NOMO-1 (cell line): ENCODE results near the gene SLC9B2.
"Not testable (repeated sequence)": the region's sequence is repeated elsewhere in the genome, so short reads cannot be mapped to it uniquely, and the experiment has no call there.

Experiments used
- DNase-seq, 2 experiments: peaks; one replicate each; lab custom pipeline; 2025; ENCODE audit not compliant: unreplicated experiment in 2 of 2; lab: John Stamatoyannopoulos, UW

The SLC9B2 gene

GRCh38 chr4:103019308-103020124 is 57.0 kb downstream of the SLC9B2 start, which contains the start of gene SLC9B1:
Gene SLC9B1 (minus strand): TSS chr4:103019705. CDS start chr4:102991711, 27,994 bp downstream.
- peak; percentile 89 to 93 for DNase-seq

GRCh38 chr4:103018391-103019307 is 57.9 kb downstream of the SLC9B2 start:
- DNase-seq: no peak

- DNase-seq: no peak
Observed at GRCh38 chr4:103012551-103012950, 64.0 kb downstream of the SLC9B2 start.

- DNase-seq: no peak
Observed at GRCh38 chr4:103012060-103012459, 64.5 kb downstream of the SLC9B2 start.

- DNase-seq: no peak
Observed at GRCh38 chr4:103011378-103012025, 65.1 kb downstream of the SLC9B2 start.

GRCh38 chr4:103010804-103011203 is 65.8 kb downstream of the SLC9B2 start:
- DNase-seq: no peak

GRCh38 chr4:103008875-103009729 is 67.5 kb downstream of the SLC9B2 start:
- DNase-seq: peak; percentile 23 to 52

- DNase-seq: no peak
Observed at GRCh38 chr4:103002551-103002950, 74.0 kb downstream of the SLC9B2 start.

GRCh38 chr4:102994803-102995202 is 81.8 kb downstream of the SLC9B2 start:
- no peak for DNase-seq

GRCh38 chr4:102993985-102994384 is 82.6 kb downstream of the SLC9B2 start:
- not testable (repeated sequence) for DNase-seq

GRCh38 chr4:102988429-102989020 is 88.0 kb downstream of the SLC9B2 start:
- no peak for DNase-seq

GRCh38 chr4:102981005-102981404 is 95.6 kb downstream of the SLC9B2 start:
- no peak for DNase-seq
